ENCODE measurements around the gene ENG. TPM values are rescaled to one million over a fixed set of nuclear protein-coding genes. Genes with fewer than 3 reads are reported as not detected.

The ENG gene
- total RNA-seq, 4 donors from 2014 or later = 37.9 to 153 (median 50.8) TPM

DNA sequence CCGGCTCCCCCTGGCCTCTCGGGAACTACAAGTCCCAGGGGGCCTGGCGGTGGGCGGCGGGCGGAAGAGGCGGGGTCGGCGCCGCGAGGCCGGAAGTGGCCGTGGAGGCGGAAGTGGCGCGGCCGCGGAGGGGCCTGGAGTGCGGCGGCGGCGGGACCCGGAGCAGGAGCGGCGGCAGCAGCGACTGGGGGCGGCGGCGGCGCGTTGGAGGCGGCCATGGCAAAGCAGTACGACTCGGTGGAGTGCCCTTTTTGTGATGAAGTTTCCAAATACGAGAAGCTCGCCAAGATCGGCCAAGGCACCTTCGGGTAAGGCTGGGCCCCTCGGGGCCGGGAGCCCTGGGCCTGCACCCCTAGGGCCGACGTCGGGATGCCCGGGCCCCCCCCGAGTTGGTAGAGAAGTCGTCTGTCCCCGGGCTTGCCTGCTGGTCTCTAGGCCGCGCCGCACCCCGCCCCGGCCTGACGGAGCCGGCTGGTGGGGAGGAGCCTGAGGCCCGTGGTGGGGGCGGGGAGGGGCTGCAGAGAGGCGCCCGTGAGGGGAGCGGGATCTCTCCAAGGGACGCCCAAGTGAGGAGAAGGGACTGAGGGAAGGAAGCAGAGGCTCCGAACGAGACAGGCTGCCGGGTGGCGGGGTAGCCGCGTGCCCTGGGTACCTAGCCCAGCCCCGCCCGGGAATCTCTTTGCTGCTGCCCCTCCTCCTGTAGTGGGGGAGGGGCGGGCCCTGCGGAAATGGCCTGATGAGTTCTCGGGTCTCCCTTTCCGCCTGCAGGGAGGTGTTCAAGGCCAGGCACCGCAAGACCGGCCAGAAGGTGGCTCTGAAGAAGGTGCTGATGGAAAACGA, 68.3 kb downstream of the ENG start, which contains the start of gene CDK9:
CDK9 (plus strand) TSS at position 102 of the 840 bp plus-strand sequence; CDS start at position 217, 115 bp downstream.
- TF ChIP-seq, protein P1, sequence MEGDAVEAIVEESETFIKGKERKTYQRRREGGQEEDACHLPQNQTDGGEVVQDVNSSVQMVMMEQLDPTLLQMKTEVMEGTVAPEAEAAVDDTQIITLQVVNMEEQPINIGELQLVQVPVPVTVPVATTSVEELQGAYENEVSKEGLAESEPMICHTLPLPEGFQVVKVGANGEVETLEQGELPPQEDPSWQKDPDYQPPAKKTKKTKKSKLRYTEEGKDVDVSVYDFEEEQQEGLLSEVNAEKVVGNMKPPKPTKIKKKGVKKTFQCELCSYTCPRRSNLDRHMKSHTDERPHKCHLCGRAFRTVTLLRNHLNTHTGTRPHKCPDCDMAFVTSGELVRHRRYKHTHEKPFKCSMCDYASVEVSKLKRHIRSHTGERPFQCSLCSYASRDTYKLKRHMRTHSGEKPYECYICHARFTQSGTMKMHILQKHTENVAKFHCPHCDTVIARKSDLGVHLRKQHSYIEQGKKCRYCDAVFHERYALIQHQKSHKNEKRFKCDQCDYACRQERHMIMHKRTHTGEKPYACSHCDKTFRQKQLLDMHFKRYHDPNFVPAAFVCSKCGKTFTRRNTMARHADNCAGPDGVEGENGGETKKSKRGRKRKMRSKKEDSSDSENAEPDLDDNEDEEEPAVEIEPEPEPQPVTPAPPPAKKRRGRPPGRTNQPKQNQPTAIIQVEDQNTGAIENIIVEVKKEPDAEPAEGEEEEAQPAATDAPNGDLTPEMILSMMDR (IDR thresholded peaks at IDR 0.05; ENCODE audit: low read depth) = no peak

DNA sequence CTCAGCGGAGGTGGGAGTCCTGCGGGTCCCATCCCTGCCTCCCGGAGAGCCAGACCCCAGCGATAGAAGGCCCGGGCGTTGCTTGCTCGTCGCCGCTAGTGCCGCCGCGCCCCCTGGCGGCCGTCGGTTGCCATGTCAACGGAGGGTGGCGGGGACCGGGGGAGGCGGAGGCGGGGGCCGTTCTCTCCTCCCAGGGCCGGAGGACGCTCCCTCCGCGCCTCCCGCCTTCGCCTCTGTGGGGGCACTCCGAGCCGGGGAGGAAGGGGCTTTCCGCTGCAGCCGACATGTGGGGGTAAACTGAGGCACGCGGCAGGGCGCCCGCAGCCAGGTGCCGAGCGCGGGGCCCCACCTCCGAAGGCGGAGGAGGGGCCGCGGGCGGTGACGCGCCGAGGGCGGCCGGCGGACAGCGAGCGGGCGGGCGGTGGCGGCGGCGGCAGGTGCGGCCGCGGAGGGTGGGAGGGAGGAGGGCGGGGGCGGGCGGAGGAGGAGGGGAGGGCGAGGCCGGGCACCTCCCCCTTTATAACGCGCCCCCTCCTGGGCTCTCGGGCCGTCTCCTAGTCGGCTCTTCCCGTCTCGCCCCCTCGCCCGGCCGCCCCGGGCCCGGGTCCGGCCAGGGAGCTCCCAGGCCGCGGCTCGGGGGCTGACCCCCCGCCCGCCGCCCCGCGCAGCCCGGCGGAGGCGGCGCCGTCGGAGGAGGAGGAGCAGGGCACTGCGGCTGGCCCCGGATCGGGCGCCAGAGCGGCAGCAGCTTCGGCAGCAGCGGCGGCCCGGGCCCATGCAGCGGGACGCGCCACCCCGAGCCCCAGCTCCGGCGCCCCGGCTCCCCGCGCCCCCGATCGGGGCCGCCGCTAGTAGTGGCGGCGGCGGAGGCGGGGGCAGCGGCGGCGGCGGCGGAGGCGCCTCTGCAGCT, 69.2 kb downstream of the ENG start:
- TF ChIP-seq, protein P1 (IDR thresholded peaks at IDR 0.05; ENCODE audit: low read depth) = no peak

DNA sequence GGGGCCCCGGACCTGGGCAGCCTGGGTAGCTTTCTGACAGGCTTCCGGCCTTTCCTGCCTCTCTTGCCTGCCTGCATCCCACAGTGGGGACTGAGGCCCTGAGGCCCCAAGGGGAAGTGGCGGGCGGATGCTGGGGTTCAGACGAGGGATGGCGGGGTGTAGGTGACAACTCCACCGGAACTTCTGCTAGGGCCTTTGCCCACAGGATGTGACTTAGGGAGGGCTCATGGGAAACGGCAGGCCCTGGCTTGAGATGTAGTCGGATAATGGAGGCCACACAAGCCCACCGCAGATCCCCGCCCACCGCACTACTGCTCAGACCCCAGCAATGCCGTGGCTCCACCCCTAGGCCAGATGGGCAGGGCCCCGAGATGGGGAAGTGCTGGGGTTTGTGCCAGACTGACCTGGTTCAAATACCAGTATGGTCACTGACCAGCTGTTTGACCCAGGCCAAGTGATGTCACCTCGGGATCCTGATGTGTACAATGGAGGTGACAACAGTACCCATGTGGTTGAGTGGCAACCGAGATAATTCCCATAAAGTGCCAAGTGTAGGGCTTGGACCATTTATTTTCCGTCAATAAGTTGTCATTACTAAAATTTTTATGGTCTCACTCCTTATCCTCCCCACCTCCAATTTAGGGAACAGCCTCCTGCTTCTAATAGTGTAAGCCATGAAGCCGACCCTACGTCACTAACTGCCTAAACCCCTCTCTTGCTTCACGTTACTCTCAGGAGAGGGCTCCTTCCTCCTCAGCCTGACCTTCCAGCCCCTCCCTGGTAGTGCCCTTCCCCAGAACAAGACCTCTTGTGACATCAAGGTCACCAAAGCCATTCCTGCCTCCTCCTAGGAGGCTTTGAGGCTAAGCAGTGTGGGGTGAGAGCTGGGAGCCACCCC, 71.1 kb downstream of the ENG start:
- TF ChIP-seq, protein P1 (IDR thresholded peaks at IDR 0.05; ENCODE audit: low read depth) = no peak

DNA sequence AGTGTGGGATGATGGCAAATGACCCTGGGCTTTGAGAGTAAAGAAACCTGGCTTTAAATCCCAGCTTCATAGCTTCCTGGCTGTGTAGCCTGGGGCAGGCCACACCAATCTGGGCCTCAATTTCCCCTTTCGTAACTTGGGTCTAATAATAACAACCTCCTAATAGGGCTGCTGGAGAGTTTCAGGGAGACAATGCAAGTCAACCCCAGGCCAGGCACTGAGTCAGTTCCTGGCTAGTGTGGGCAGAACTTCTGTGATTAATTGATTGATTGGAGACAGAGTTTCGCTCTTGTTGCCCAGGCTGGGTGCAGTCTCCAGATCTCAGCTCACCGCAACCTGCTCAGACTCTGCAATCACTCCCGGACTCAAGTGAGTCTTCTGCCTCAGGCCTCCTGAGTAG, 72.7 kb downstream of the ENG start:
- TF ChIP-seq, protein P1 (IDR thresholded peaks at IDR 0.05; ENCODE audit: low read depth) = no peak

DNA sequence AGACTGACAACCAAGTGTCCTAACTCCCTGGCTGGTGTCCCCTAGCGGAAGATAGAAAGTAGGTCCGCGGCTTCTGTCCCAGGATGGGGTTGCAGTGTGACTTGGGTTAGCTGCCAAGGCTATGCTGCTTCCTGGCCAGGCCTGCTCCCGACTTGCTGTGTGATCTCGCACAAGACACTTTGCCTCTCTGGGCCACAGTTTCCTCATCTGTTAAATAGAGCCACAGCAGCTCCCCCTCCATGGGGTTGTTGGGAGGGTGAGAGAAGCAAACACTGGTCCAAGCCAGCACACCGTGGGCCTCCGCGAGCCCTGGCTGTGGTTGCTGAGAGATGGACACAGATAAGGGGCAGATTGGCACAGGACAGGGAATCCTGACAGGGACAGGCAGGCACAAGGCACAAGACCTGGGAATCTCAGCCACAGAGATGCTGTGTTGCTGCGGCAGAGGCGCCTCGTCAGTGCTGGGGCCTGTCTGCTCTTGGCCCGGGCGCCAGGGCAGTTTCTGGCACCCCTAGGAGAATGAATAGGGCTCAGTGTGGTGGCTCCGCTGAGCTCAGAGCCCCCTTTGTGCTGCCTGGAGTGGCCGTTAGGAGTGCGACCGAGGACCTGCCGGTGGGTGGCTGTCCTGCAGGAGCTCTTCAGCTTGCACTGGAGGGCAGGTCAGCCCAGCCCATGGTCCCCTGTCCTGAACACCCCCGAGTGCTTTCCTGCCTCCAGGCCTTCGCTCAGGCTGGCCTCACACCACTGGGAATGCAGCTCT, 74.2 kb downstream of the ENG start:
- TF ChIP-seq, protein P1 (IDR thresholded peaks at IDR 0.05; ENCODE audit: low read depth) = no peak

DNA sequence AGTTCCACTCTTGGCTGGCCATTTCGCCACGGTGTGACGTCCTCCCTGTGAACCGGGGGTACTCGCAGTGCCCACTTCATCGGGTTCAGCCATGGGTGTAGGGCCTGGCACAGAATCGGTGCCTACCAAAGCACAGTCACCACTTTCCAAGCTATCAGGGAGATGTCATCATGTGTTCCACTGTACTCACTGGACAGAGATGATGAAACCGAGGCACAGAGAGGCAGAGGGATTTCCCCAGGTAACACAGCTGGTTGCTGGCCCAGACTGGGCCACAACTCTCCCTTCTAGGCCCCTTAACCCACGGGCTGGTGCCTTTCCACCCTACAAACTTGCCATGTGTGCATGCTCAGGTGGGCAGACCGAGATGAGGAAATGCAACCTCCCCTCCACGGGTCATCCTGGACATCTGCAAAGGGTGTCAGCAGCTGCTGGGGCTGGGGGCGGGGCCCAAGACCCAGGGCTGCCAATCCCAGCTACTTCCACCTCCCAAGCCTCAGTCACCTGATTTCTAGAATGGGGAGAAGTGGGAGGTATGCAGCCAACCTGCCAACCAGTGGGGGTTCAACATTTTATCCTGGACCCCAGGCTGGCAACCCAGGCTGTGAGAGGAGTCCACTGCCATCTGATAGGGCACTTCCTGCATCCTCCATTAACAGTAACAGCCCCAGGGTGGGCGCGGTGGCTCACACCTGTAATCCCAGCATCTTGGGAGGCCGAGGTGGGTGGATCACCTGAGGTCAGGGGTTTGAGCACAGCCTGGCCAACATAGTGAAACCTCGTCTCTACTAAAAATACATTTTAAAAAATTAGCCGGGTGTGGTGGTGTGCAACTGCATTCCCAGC, 75.1 kb downstream of the ENG start:
- TF ChIP-seq, protein P1 (IDR thresholded peaks at IDR 0.05; ENCODE audit: low read depth) = no peak

Measured in subcutaneous adipose tissue (tissue), 4 donors.